HG03469 (cell line): ENCODE data around the gene EFCAB8.

Experiments used
- ATAC-seq: cut with Tn5 transposase; IDR thresholded peaks from one replicate; pipeline ENCODE4 v1.9.1; 2021; ENCODE audit warnings: mild to moderate bottlenecking, moderate library complexity, moderate number of reproducible peaks; ENCODE audit not compliant: unreplicated experiment

Gene EFCAB8

DNA sequence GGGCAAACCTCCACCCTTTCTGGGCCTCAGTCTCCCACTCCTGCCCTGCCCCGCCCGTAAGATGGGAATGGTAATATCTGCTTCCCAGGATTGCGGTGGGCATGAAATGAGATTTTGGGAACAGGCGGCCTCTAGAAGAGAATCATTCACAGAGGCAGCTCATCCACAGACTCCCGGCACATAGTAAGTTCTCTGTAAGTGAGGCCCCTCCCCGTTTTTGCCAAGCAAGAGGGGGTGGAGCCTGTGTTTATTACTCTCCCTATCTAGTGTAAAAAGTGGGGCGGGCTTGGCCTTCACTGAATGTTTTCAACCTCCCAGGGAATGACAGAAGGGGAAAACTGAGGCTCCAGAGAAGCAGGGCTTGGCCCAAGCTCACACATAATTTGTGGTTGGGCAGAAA lies 125.5 kb downstream of the EFCAB8 start:
- ATAC-seq, result no peak

DNA sequence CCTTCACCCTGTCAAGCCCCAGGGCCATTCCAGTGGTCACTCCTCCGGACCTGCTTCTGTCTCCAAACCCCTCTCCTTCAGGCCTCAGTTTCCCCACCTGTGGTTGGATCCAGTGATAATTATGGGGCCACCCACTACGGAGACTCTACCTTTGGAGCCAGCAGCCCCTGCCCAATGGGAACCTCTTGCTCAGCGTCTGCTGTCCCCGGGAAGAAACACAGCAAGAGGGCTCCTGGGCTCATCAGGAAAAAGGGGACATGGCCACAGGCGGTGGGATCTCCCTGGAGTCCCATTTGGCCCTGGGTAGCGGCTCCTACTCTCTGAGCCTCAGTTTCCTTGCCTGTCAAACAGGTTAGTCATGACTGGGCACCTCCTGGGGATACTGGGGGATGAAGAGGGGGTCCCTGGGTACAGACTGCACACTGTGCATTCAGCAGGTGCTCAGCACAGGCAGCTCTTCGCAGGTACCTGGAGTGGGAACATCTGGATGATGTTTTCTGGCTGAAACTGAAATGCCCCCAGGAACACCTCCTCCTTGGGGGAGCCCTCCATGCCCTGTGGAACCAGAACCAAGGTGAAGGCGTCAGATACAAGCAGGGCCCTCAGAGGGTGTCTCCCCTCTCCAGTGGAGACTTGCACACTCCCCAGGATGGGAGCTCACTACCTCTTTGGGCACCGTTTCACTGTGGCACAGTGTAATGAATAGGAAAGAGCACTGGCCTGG lies 126.1 kb downstream of the EFCAB8 start:
- no peak for ATAC-seq

- ATAC-seq, result no peak
These were observed 126.9 kb downstream of the EFCAB8 start for GRCh38 chr20:32985596-32985995.

DNA sequence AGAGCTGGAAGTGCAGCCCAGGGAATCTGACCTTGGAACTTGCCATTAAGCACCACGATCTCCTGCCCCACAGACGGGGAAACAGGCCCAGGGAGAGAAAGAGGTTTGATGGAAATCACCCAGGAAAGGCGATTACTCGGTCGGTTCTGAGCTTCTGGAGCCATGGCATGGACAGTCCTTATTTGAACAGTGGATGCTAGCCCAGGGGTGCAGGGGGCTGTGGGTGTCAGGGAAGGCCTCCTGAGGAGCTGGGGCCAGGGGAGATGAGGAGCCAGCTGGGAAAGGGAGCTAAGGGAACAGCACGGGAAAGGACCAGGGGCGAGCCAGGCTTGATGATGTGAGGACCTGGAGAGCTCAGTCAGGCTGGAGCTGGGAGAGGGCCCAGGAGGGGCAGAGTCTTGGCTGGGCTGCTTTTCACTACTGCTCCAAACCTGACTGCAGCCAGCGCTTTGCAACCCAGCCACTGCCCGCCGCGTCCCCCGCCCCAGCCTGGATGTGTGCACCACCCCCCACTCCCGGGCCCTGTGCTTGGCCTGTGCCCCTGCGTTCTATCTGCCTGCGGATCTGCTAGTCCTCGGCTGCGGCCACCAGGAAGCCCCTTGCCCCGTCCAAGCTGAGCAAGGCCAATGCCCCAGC lies 127.7 kb downstream of the EFCAB8 start:
- ATAC-seq, result no peak

- ATAC-seq, result no peak
These were observed 128.5 kb downstream of the EFCAB8 start for GRCh38 chr20:32987044-32987825.

- no peak for ATAC-seq
These were observed 129.3 kb downstream of the EFCAB8 start for GRCh38 chr20:32988008-32988407.

DNA sequence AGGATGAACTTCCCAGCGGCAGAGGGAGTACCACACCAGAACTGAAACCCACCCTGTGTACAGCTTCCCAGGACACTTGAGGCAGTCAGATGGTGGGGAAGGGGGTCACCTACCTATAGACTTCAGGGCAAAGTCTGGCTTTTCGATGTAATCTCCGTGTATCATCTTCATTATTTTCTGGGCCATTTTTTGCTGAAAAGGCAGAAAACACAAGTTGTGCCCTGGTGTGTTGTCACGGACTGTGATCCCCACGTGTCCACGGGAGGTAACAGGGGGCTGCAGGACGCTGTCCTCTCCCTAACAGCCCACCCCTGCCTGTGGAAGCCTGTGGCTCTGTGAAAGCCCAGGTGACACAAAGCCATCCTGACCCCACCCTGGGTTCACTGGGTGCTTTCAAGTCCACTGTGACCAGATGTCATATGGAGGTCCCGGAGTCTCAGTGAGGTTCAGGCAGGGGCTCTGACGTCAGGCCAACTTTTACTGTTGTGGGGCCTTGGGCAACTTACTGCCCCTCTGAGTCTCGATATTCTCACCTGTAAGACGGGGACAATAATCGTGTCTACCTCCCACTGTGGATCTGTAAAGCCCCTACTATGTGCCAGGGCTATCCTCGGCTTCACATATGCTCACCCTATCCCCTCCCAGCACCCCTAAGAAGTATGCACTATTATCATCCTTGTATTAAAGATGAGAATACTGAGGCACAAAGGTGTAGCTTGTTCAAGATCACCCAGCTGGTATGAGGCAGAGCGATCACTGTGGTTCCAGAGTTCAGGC lies 131.0 kb downstream of the EFCAB8 start:
- no peak for ATAC-seq

- no peak for ATAC-seq
These were observed 131.7 kb downstream of the EFCAB8 start for GRCh38 chr20:32990426-32990825.

DNA sequence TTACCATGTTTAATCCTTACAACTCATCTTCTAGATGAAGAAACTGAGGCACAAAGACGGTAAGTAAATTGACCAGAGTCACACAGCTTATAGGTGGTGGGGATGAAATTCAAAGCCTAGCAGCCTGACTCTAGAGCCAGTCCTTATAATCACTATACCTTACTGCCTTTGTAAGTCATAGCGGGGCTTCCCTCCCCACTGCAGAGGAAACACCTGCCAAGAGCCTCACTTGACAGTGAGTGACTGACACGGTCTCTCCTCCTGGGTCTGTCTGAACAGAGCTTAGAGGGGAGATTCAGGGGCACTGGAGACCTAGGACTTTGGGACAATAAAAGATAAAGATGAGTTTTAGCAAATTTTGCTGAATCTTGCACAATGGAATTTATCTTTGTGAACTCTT lies 132.7 kb downstream of the EFCAB8 start:
- no peak for ATAC-seq

- ATAC-seq, result no peak
These were observed 133.3 kb downstream of the EFCAB8 start for GRCh38 chr20:32991792-32992641.

DNA sequence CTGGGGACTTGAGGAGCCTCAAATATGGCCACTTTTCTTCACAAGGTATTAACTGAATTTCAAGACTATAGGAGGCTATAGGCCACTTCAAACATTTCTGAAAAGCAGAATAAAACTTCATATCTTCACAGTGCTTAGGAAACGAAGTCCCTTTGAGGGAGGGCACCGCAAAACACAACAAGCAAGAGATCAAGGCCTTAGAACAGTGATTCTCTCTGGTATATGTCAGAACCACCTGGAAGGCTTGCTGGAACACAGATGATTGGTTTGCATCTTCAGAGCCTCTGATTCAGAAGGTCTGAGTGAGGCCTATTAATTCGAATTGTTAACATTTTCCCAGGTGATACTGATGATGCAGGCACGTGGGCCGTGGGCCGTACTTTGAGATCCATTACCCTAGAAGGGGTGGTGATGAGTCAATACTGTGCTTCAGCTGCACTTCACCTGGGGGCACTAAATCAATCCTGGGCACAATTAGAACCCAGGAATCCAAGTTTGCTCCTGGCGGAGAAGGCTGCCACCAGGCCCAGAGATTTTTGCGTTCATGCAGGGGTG lies 134.8 kb downstream of the EFCAB8 start:
- ATAC-seq, result no peak

GRCh38 chr20:32995802-32996201 lies 137.1 kb downstream of the EFCAB8 start:
- ATAC-seq, result no peak

GRCh38 chr20:32997431-32997830 lies 138.7 kb downstream of the EFCAB8 start:
- no peak for ATAC-seq

- ATAC-seq, result no peak
These were observed 141.0 kb downstream of the EFCAB8 start for GRCh38 chr20:32999603-33000250.

GRCh38 chr20:33000802-33001466 lies 142.2 kb downstream of the EFCAB8 start:
- no peak for ATAC-seq

DNA sequence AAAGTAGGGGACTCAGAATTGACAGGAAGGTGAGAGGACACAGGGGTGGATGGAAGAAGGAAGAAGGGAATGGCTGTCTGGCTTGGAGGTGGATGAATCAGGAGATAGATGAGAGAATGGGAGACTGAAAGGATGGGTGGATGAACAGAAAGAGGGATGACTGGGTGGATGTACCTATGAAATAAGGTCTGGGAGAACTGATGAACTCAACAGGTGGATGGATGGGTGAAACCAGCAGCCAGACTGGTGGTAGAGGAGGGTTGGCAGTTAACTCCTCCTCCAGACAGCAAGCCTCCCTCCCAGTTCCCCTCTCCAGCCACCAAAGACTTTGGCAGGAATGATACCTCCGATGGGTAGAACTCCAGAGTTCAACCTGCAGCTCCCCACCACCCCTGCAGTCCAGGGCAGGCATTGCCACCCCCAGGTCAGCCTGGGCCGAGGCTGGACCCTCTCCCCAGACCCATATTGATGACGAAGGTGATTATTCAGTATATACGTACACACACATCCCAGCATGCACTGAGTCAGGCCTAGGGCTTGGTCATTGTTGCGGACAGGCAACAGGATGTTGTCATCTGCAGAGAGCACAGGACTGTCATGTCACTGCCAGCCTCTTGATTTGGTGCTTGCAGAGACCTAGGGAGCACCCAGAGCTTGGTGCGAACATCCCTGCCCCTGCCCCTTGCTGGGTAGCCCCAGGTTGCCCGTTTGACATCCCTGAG lies 143.5 kb downstream of the EFCAB8 start:
- no peak for ATAC-seq

- no peak for ATAC-seq
These were observed 145.5 kb downstream of the EFCAB8 start, which contains the start of gene SUN5 for GRCh38 chr20:33004141-33004751. SUN5 (minus strand) TSS chr20:33004433; CDS start chr20:33004340, 93 bp downstream.

GRCh38 chr20:33005132-33005566 lies 146.4 kb downstream of the EFCAB8 start:
- no peak for ATAC-seq
